Ascending aorta (tissue), 2 donors: ENCODE results near the gene ARHGAP23. TPM values are rescaled to one million over a fixed set of nuclear protein-coding genes. Genes with fewer than 3 reads are reported as not detected.

Experiments used
- DNase-seq, 2 donors: peaks; one replicate each; pipeline ENCODE4 v3.0.0-alpha.2; 2019; ENCODE audit warnings: low spot score in 2 of 2
- H3K27ac ChIP-seq, 2 donors: fragments of 200-600 bp; sonication (generic); one replicate each; pipeline ENCODE4 v1.5.1; 2016 to 2017; ENCODE audit warnings: mild to moderate bottlenecking in 1 of 2
- H3K27me3 ChIP-seq: fragments of 200-600 bp; sonication (generic); one replicate; pipeline ENCODE4 v1.5.1; 2017
- H3K36me3 ChIP-seq, 2 donors: fragments of 200-600 bp; sonication (generic); one replicate each; pipeline ENCODE4 v1.5.1; 2016
- H3K4me1 ChIP-seq, 2 donors: fragments of 200-600 bp; sonication (generic); one replicate each; pipeline ENCODE4 v1.5.1; 2016 to 2017; ENCODE audit warnings: mild to moderate bottlenecking in 1 of 2
- H3K4me3 ChIP-seq, 2 donors: fragments of 200-600 bp; sonication (generic); one replicate each; pipeline ENCODE4 v1.5.1; 2016 to 2017; ENCODE audit warnings: mild to moderate bottlenecking in 1 of 2
- H3K9me3 ChIP-seq, 2 donors: fragments of 200-600 bp; sonication (generic); one replicate each; pipeline ENCODE4 v1.5.1; 2016
- CTCF ChIP-seq, 3 experiments: fragments of 200-600 bp in 2 of 3; fragments of 450-650 bp in 1 of 3; sonication (generic) in 2 of 3; IDR thresholded peaks; one replicate each; pipeline ENCODE4 v1.5.1; 2016 to 2019; ENCODE audit warnings: antibody characterized with exemption in 3 of 3, mild to moderate bottlenecking in 1 of 3, moderate library complexity in 1 of 3
- intact Hi-C: fragments of 100-400 bp; cut with DNase I; formaldehyde crosslinking; loops from one replicate; pipeline ENCODE4 v1.15.1; 2023
- total RNA-seq: library from RNA; depleted of rRNA; stranded (reverse); fragments of >200 nt; gene quantifications from one replicate; pipeline ENCODE4 v1.1.0, GENCODE V29; 2016

Gene ARHGAP23
- total RNA-seq, 1 donor from 2014 or later: 89.0 TPM

GRCh38 chr17:38538906-38539305, 110.6 kb downstream of the ARHGAP23 start:
- H3K4me1 ChIP-seq: no peaks in the 10 kb centered on the region
- H3K27me3 ChIP-seq: no peaks in the 10 kb centered on the region
- H3K9me3 ChIP-seq: no peaks in the 10 kb centered on the region
- DNase-seq: no peak
- TF ChIP-seq CTCF (IDR thresholded peaks at IDR 0.05): no peak
- intact Hi-C loops: no loop called here
- no peaks in the 10 kb centered on the region for H3K36me3 ChIP-seq
- no peak overlapping the region for H3K4me3 ChIP-seq
- no peak overlapping the region for H3K27ac ChIP-seq

GRCh38 chr17:38539386-38539785, 111.1 kb downstream of the ARHGAP23 start:
- H3K36me3 ChIP-seq: no peaks in the 10 kb centered on the region
- H3K27ac ChIP-seq: no peak overlapping the region
- no peaks in the 10 kb centered on the region for H3K27me3 ChIP-seq

GRCh38 chr17:38540514-38541045, 112.3 kb downstream of the ARHGAP23 start:
- Histone ChIP-seq H3K36me3 (no peaks in the 10 kb centered on the region), H3K9me3 (no peaks in the 10 kb centered on the region), H3K4me1 (no peaks in the 10 kb centered on the region), H3K27me3 (no peaks in the 10 kb centered on the region), H3K27ac (no peak overlapping the region), H3K4me3 (no peak overlapping the region)
- DNase-seq: no peak
- intact Hi-C loops: no loop called here
- no peak for TF ChIP-seq CTCF (IDR thresholded peaks at IDR 0.05)

More at GRCh38 chr17:38539386-38539785, 111.1 kb downstream of the ARHGAP23 start:
- DNase-seq: no peak
- no peak for TF ChIP-seq CTCF (IDR thresholded peaks at IDR 0.05)
- H3K4me3 ChIP-seq: no peak overlapping the region
- H3K4me1 ChIP-seq: no peaks in the 10 kb centered on the region
- intact Hi-C loops: no loop called here
- no peaks in the 10 kb centered on the region for H3K9me3 ChIP-seq

- intact Hi-C loops: no loop called here
- Histone ChIP-seq H3K4me1 (no peaks in the 10 kb centered on the region), H3K27ac (no peak overlapping the region), H3K9me3 (no peaks in the 10 kb centered on the region), H3K36me3 (no peaks in the 10 kb centered on the region), H3K4me3 (no peak overlapping the region), H3K27me3 (no peaks in the 10 kb centered on the region)
- no peak for DNase-seq
- no peak for TF ChIP-seq CTCF (IDR thresholded peaks at IDR 0.05)
Observed at GRCh38 chr17:38541281-38541680, 113.0 kb downstream of the ARHGAP23 start.

GRCh38 chr17:38542286-38542685, 114.0 kb downstream of the ARHGAP23 start:
- H3K4me1 ChIP-seq: no peaks in the 10 kb centered on the region
- DNase-seq: no peak
- no peak overlapping the region for H3K27ac ChIP-seq
- H3K4me3 ChIP-seq: no peak overlapping the region
- no peak for TF ChIP-seq CTCF (IDR thresholded peaks at IDR 0.05)
- no peaks in the 10 kb centered on the region for H3K9me3 ChIP-seq
- intact Hi-C loops: no loop called here
- no peaks in the 10 kb centered on the region for H3K27me3 ChIP-seq
- no peaks in the 10 kb centered on the region for H3K36me3 ChIP-seq
